ENCODE data around the gene NFYA. TPM values are rescaled to one million over a fixed set of nuclear protein-coding genes. Genes with fewer than 3 reads are reported as not detected.

NFYA gene
- total RNA-seq, 2 experiments from 2014 or later = 25.0 to 31.5 TPM

- ATAC-seq = no peak
- CTCF ChIA-PET = interaction anchor here (0.6 to 2.1 kb wide), 5 partner anchors 12 to 71 kb away, joined by 3 to 9 read pairs (median 3); partner anchors contain the start of gene UNC5CL
- Mint-ChIP-seq H3K4me3 (no peak overlapping the region), H3K9me3 (ENCODE audit: low read depth) (no peaks in the 10 kb centered on the region), H3K27me3 (no peaks in the 10 kb centered on the region), H3K27ac (peak overlapping the region; percentile 1), H3K36me3 (peaks cover 38% of the 10 kb centered on the region), H3K4me1 (peaks cover 44% of the 10 kb centered on the region)
- peak; percentile 70 for DNase-seq
Measured at GRCh38 chr6:41066867-41067304, 5.9 kb upstream of the NFYA start.

GRCh38 chr6:41071501-41071922, 1.3 kb upstream of the NFYA start:
- ATAC-seq = no peak
- Mint-ChIP-seq H3K27ac (peak overlapping the region; percentile 99), H3K36me3 (peaks cover 38% of the 10 kb centered on the region), H3K9me3 (ENCODE audit: low read depth) (no peaks in the 10 kb centered on the region), H3K4me3 (peak overlapping the region; percentile 90), H3K27me3 (no peaks in the 10 kb centered on the region), H3K4me1 (peaks cover 68% of the 10 kb centered on the region)
- CTCF ChIA-PET = interaction anchor here (1.2 to 4.0 kb wide), 5 partner anchors 9 to 44 kb away, joined by 3 to 16 read pairs (median 7); no protein-coding TSS in a partner anchor
- no peak for DNase-seq

- ATAC-seq = peak; percentile 74
- H3K9me3 Mint-ChIP-seq (ENCODE audit: low read depth) = no peaks in the 10 kb centered on the region
- peak within 1 kb of the TSS; percentile 99 for H3K27ac Mint-ChIP-seq
- peak within 1 kb of the TSS; percentile 96 for H3K4me3 Mint-ChIP-seq
- no peaks in the 10 kb centered on the region for H3K27me3 Mint-ChIP-seq
- peaks cover 64% of the 10 kb centered on the region for H3K4me1 Mint-ChIP-seq
- DNase-seq = peak; percentile 100
- H3K36me3 Mint-ChIP-seq = peaks cover 32% of the 10 kb centered on the region
- CTCF ChIA-PET = interaction anchor here (0.7 to 4.0 kb wide), 14 partner anchors 9 to 247 kb away, joined by 3 to 16 read pairs (median 4); no protein-coding TSS in a partner anchor
Measured at GRCh38 chr6:41071923-41072835, 595 bp upstream of the NFYA start, which contains the start of gene OARD1. Gene OARD1, minus strand, starts transcription at chr6:41072356. Its CDS starts 722 bp downstream, at chr6:41071634.

GRCh38 chr6:41073203-41073967, 611 bp downstream of the NFYA start:
- DNase-seq = peak; percentile 91
- Mint-ChIP-seq H3K27me3 (no peaks in the 10 kb centered on the region), H3K36me3 (peaks cover 25% of the 10 kb centered on the region), H3K27ac (peak overlapping the region; percentile 99), H3K9me3 (ENCODE audit: low read depth) (no peaks in the 10 kb centered on the region), H3K4me1 (peaks cover 58% of the 10 kb centered on the region), H3K4me3 (peak overlapping the region; percentile 96)
- ATAC-seq = peak; percentile 11
- CTCF ChIA-PET = interaction anchor here (1.0 to 2.3 kb wide), 9 partner anchors 9 to 246 kb away, joined by 3 to 11 read pairs (median 3); no protein-coding TSS in a partner anchor

GRCh38 chr6:41073968-41074691, 1.4 kb downstream of the NFYA start:
- ATAC-seq (no peak), DNase-seq (no peak)
- peak overlapping the region; percentile 99 for H3K27ac Mint-ChIP-seq
- H3K4me3 Mint-ChIP-seq = peak overlapping the region; percentile 96
- peaks cover 28% of the 10 kb centered on the region for H3K36me3 Mint-ChIP-seq
- no peaks in the 10 kb centered on the region for H3K9me3 Mint-ChIP-seq (ENCODE audit: low read depth)
- CTCF ChIA-PET = interaction anchor here (0.9 to 2.3 kb wide), 3 partner anchors 46 to 114 kb away, joined by 3 to 12 read pairs (median 3); no protein-coding TSS in a partner anchor
- no peaks in the 10 kb centered on the region for H3K27me3 Mint-ChIP-seq
- peaks cover 58% of the 10 kb centered on the region for H3K4me1 Mint-ChIP-seq

- Mint-ChIP-seq H3K27me3 (no peaks in the 10 kb centered on the region), H3K27ac (peak overlapping the region; percentile 99), H3K36me3 (peaks cover 27% of the 10 kb centered on the region), H3K4me1 (peaks cover 54% of the 10 kb centered on the region), H3K4me3 (peak overlapping the region; percentile 96), H3K9me3 (ENCODE audit: low read depth) (no peaks in the 10 kb centered on the region)
- ATAC-seq (no peak), DNase-seq (no peak)
- CTCF ChIA-PET = interaction anchor here (0.9 to 2.3 kb wide), 3 partner anchors 47 to 113 kb away, joined by 3 to 12 read pairs (median 3); no protein-coding TSS in a partner anchor
Measured at GRCh38 chr6:41074692-41075436, 2.1 kb downstream of the NFYA start.

GRCh38 chr6:41075651-41076626, 3.2 kb downstream of the NFYA start:
- CTCF ChIA-PET = interaction anchor here (1.0 to 2.3 kb wide), 3 partner anchors 48 to 116 kb away, joined by 3 to 12 read pairs (median 9); no protein-coding TSS in a partner anchor

GRCh38 chr6:41077536-41077935, 4.8 kb downstream of the NFYA start:
- CTCF ChIA-PET = no interaction called here
- Mint-ChIP-seq H3K27ac (no peak overlapping the region), H3K36me3 (peaks cover 40% of the 10 kb centered on the region), H3K4me1 (peaks cover 65% of the 10 kb centered on the region), H3K27me3 (no peaks in the 10 kb centered on the region), H3K9me3 (ENCODE audit: low read depth) (no peaks in the 10 kb centered on the region), H3K4me3 (no peak overlapping the region)
- ATAC-seq (no peak), DNase-seq (no peak)

More at GRCh38 chr6:41075651-41076626, 3.2 kb downstream of the NFYA start:
- peaks cover 56% of the 10 kb centered on the region for H3K4me1 Mint-ChIP-seq
- H3K36me3 Mint-ChIP-seq = peaks cover 29% of the 10 kb centered on the region
- ATAC-seq (no peak), DNase-seq (no peak)
- H3K27ac Mint-ChIP-seq = peak overlapping the region; percentile 65
- no peaks in the 10 kb centered on the region for H3K27me3 Mint-ChIP-seq
- H3K9me3 Mint-ChIP-seq (ENCODE audit: low read depth) = no peaks in the 10 kb centered on the region
- H3K4me3 Mint-ChIP-seq = peak overlapping the region; percentile 96

GRCh38 chr6:41078101-41078500, 5.3 kb downstream of the NFYA start:
- CTCF ChIA-PET = no interaction called here
- Mint-ChIP-seq H3K4me3 (no peak overlapping the region), H3K4me1 (peaks cover 68% of the 10 kb centered on the region), H3K27ac (no peak overlapping the region), H3K9me3 (ENCODE audit: low read depth) (no peaks in the 10 kb centered on the region), H3K27me3 (no peaks in the 10 kb centered on the region), H3K36me3 (peaks cover 45% of the 10 kb centered on the region)
- no peak for ATAC-seq
- no peak for DNase-seq

- Mint-ChIP-seq H3K4me3 (no peak overlapping the region), H3K9me3 (ENCODE audit: low read depth) (no peaks in the 10 kb centered on the region), H3K4me1 (peaks cover 69% of the 10 kb centered on the region), H3K27me3 (no peaks in the 10 kb centered on the region), H3K36me3 (peaks cover 53% of the 10 kb centered on the region), H3K27ac (no peak overlapping the region)
- ATAC-seq (no peak), DNase-seq (no peak)
- CTCF ChIA-PET = interaction anchor here (1.9 kb wide), 1 partner anchor 103 kb away, joined by 6 read pairs; no protein-coding TSS in a partner anchor
Measured at GRCh38 chr6:41079080-41079479, 6.3 kb downstream of the NFYA start.

GRCh38 chr6:41080621-41081020, 7.8 kb downstream of the NFYA start:
- peak; percentile 89 for ATAC-seq
- CTCF ChIA-PET = interaction anchor here (1.0 to 1.9 kb wide), 4 partner anchors 10 to 102 kb away, joined by 3 to 6 read pairs (median 3); no protein-coding TSS in a partner anchor
- Mint-ChIP-seq H3K9me3 (ENCODE audit: low read depth) (no peaks in the 10 kb centered on the region), H3K27me3 (no peaks in the 10 kb centered on the region), H3K4me1 (peaks cover 55% of the 10 kb centered on the region), H3K4me3 (peak overlapping the region; percentile 67), H3K27ac (peak overlapping the region; percentile 80), H3K36me3 (peaks cover 56% of the 10 kb centered on the region)
- DNase-seq = peak; percentile 61

Data from activated CD8-positive, alpha-beta memory T cell treated with anti-CD3 and anti-CD28 coated beads, Interleukin-2, amount 10 ng/mL, durations not matched to agents 7 days and 5 days (primary cell).